IMR-90 (cell line): ENCODE results near the gene GCDH. TPM values are rescaled to one million over a fixed set of nuclear protein-coding genes. Genes with fewer than 3 reads are reported as not detected.
A peak's percentile ranks its signal among the peaks of the same experiment; 100 is the strongest.

Experiments
- CHD1 ChIP-seq: IDR thresholded peaks from 2 replicates; pipeline ENCODE4 v1.6.1; 2012; ENCODE audit warnings: low read depth, low read length, improper control_type of control experiment
- MXI1 ChIP-seq: IDR thresholded peaks from 2 replicates; pipeline ENCODE4 v1.6.1; 2012; ENCODE audit warnings: low read depth, mild to moderate bottlenecking, low read length, moderate library complexity, borderline replicate concordance
- polyA plus RNA-seq, 3 experiments: library from polyadenylated mRNA; depleted of rRNA; stranded (reverse); fragments of >200 nt; gene quantifications; 2 replicates each; pipeline ENCODE4 v1.2.3, GENCODE V29; 2012; ENCODE audit warnings: low replicate concordance in 1 of 3
- total RNA-seq: library from RNA; depleted of rRNA; stranded (reverse); fragments of >200 nt; gene quantifications from 2 replicates; pipeline ENCODE4 v1.2.3, GENCODE V29; 2012

Gene GCDH
- total and polyA plus RNA-seq, 2 of the 4 experiments (the other 2 are of a cell fraction), result 27.7 to 41.6 TPM

DNA sequence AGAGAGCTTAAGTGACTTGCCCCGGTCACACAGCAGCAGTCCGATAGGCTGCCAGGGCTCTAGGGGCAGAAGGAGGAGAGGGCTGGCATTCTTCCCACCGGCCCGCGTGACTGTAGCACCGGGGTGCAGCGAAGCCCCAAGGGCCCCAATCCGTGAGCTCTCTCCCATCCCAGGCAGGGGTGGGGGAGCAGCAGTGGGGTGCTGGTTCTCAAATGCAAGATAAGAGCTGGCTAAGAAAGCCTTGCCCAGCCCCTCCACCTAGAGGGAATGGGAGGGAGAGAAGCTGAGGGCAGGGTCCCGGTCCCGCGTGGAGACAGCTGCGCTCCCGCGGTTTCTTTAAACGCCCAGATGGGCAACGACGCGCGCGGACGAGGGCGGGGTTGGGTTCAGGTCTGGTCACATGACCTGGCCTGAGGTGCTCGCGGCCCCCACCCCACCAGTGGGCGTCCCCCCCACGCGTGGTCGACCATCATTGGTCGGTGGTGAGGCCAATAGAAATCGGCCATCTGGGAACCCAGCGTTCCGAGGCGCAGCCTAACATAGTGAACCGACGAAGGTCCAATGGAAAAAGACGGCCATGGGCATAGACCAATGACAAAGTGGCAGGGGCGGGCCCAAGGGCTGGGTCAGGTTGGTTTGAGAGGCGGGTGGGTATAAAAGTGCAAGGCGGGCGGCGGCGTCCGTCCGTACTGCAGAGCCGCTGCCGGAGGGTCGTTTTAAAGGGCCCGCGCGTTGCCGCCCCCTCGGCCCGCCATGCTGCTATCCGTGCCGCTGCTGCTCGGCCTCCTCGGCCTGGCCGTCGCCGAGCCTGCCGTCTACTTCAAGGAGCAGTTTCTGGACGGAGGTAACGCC is 47.2 kb downstream of the GCDH start, which contains the start of gene CALR (continued):
- TF ChIP-seq MXI1, result peak; percentile 93
- TF ChIP-seq CHD1, result no peak
